Measurements from ENCODE around the gene RARRES2.
"Not testable (repeated sequence)": the region's sequence is repeated elsewhere in the genome, so short reads cannot be mapped to it uniquely, and the experiment has no call there.

RARRES2 gene

GRCh38 chr7:150341263-150342120 lies at the start of gene RARRES2:
TSS of gene RARRES2 (minus strand) at chr7:150341629. CDS start at chr7:150340609, 1,020 bp downstream.
- DNase-seq: no peak

GRCh38 chr7:150390205-150390604 lies 48.8 kb upstream of the RARRES2 start:
- no peak for DNase-seq

- no peak for DNase-seq
These were observed 48.0 kb upstream of the RARRES2 start for GRCh38 chr7:150389532-150389816.

- no peak for DNase-seq
These were observed 47.5 kb upstream of the RARRES2 start for GRCh38 chr7:150388709-150389531.

- no peak for DNase-seq
These were observed 46.9 kb upstream of the RARRES2 start for GRCh38 chr7:150388306-150388705.

GRCh38 chr7:150385884-150386283 lies 44.5 kb upstream of the RARRES2 start:
- not testable (repeated sequence) for DNase-seq

- no peak for DNase-seq
These were observed 43.9 kb upstream of the RARRES2 start for GRCh38 chr7:150385302-150385723.

- no peak for DNase-seq
These were observed 43.2 kb upstream of the RARRES2 start for GRCh38 chr7:150384406-150385301.

- DNase-seq: no peak
These were observed 42.4 kb upstream of the RARRES2 start for GRCh38 chr7:150383710-150384397.

- no peak for DNase-seq
These were observed 41.4 kb upstream of the RARRES2 start for GRCh38 chr7:150382844-150383225.

- DNase-seq: no peak
These were observed 40.9 kb upstream of the RARRES2 start for GRCh38 chr7:150382123-150382843.

GRCh38 chr7:150381785-150382122 lies 40.3 kb upstream of the RARRES2 start:
- no peak for DNase-seq

- no peak for DNase-seq
These were observed 39.7 kb upstream of the RARRES2 start for GRCh38 chr7:150381096-150381495.

- no peak for DNase-seq
These were observed 39.0 kb upstream of the RARRES2 start for GRCh38 chr7:150380463-150380862.

GRCh38 chr7:150379441-150380379 lies 38.3 kb upstream of the RARRES2 start:
- DNase-seq: no peak

GRCh38 chr7:150378853-150379440 lies 37.5 kb upstream of the RARRES2 start, which contains the start of gene ZNF775:
TSS of gene ZNF775 (plus strand) at chr7:150379330. CDS start at chr7:150388471, 9,141 bp downstream.
- DNase-seq: peak; percentile 93

- peak; percentile 39 for DNase-seq
These were observed 36.9 kb upstream of the RARRES2 start for GRCh38 chr7:150378115-150378852.

GRCh38 chr7:150377635-150378034 lies 36.2 kb upstream of the RARRES2 start:
- no peak for DNase-seq

GRCh38 chr7:150377196-150377595 lies 35.8 kb upstream of the RARRES2 start:
- no peak for DNase-seq

Measured in activated naive CD4-positive, alpha-beta T cell treated with Interleukin-2 at 50 U/mL for 16 hours (primary cell).